H1 (cell line): Measurements from ENCODE around the gene HADH. TPM values are rescaled to one million over a fixed set of nuclear protein-coding genes. Genes with fewer than 3 reads are reported as not detected.

ENCODE experiments used
- CTCF ChIA-PET: fragments of 300-600 bp; sonication (Branson Sonifier 250); formaldehyde crosslinking; loops from one replicate; lab custom pipeline; 2021; ENCODE audit not compliant: partially characterized antibody; lab: Charles Lee
- POLR2A ChIA-PET: fragments of 300-600 bp; sonication (Branson Sonifier 250); formaldehyde crosslinking; loops from one replicate; lab custom pipeline; 2021; ENCODE audit warnings: inconsistent platforms; ENCODE audit not compliant: partially characterized antibody; lab: Charles Lee
- DNase-seq, 2 experiments: peaks; one replicate each; pipeline versions ENCODE4 v3.0.0 to v3.0.0-alpha.2; 2010 to 2022; ENCODE audit warnings: low spot score in 2 of 2, low read depth in 1 of 2, mixed read lengths in 1 of 2
- FAIRE-seq: peaks from 2 replicates; lab custom pipeline; 2011; peaks lifted over from hg19 to GRCh38; lab: Jason Lieb, UNC
- H2AFZ ChIP-seq: 2 replicates; pipeline ENCODE4 v1.8.1; 2012; ENCODE audit warnings: low read length, inconsistent platforms
- H2AK5ac ChIP-seq: 2 replicates; pipeline ENCODE4 v1.6.1; 2013; ENCODE audit warnings: low read depth, low read length
- H2BK120ac ChIP-seq: replicated peaks from 2 replicates; pipeline ENCODE3; 2013; ENCODE audit warnings: low read depth, low read length, inconsistent platforms
- H2BK12ac ChIP-seq: 2 replicates; pipeline ENCODE4 v1.6.1; 2013; ENCODE audit warnings: low read depth, low read length
- H2BK15ac ChIP-seq: 2 replicates; pipeline ENCODE4 v1.6.1; 2013; ENCODE audit warnings: low read length
- H2BK20ac ChIP-seq: 2 replicates; pipeline ENCODE4 v1.6.1; 2013; ENCODE audit warnings: low read length
- H2BK5ac ChIP-seq: 2 replicates; pipeline ENCODE4 v1.6.1; 2013; ENCODE audit warnings: low read depth, low read length
- H3K14ac ChIP-seq: 2 replicates; pipeline ENCODE4 v1.6.1; 2013; ENCODE audit warnings: inconsistent platforms; ENCODE audit not compliant: insufficient read length
- H3K18ac ChIP-seq: 2 replicates; pipeline ENCODE4 v1.6.1; 2013; ENCODE audit warnings: low read length; ENCODE audit errors: extremely low read depth
- H3K23ac ChIP-seq: 2 replicates; pipeline ENCODE4 v1.6.1; 2013; ENCODE audit warnings: inconsistent platforms; ENCODE audit not compliant: insufficient read length
- H3K23me2 ChIP-seq: 2 replicates; pipeline ENCODE4 v1.6.1; 2013; ENCODE audit warnings: low read depth, low read length
- H3K27ac ChIP-seq: 2 replicates; pipeline ENCODE4 v1.6.1; 2011; ENCODE audit warnings: low read depth, low read length, inconsistent platforms
- H3K27me3 ChIP-seq, 4 experiments: replicated peaks in 1 of 4; 1 replicate in 1 of 4; 2 replicates in 3 of 4; pipeline versions ENCODE4 v1.6.1 to v1.8.1; 2011 to 2013; ENCODE audit warnings: low read length in 3 of 4, mild to moderate bottlenecking in 3 of 4, inconsistent platforms in 2 of 4, mixed read lengths in 2 of 4, moderate library complexity in 1 of 4; ENCODE audit not compliant: control insufficient read depth in 3 of 4, insufficient read depth in 3 of 4; ENCODE audit errors: extremely low read depth in 1 of 4
- H3K36me3 ChIP-seq, 4 experiments: 2 replicates each; pipeline versions ENCODE4 v1.6.1 to v1.8.1; 2011 to 2013; ENCODE audit warnings: mild to moderate bottlenecking in 4 of 4, low read length in 3 of 4, moderate library complexity in 2 of 4, control low read depth in 1 of 4, inconsistent platforms in 1 of 4; ENCODE audit not compliant: insufficient read depth in 4 of 4, control insufficient read depth in 2 of 4
- H3K4ac ChIP-seq: replicated peaks from 2 replicates; pipeline ENCODE3; 2013; ENCODE audit warnings: low read length, low read depth, mixed read lengths, inconsistent platforms; ENCODE audit not compliant: insufficient read length
- H3K4me1 ChIP-seq, 4 experiments: replicated peaks in 1 of 4; 1 replicate in 1 of 4; 2 replicates in 3 of 4; pipeline versions ENCODE4 v1.6.1 to v1.8.1; 2011 to 2013; ENCODE audit warnings: low read length in 3 of 4, inconsistent platforms in 2 of 4, mixed read lengths in 1 of 4; ENCODE audit not compliant: insufficient read depth in 4 of 4, control insufficient read depth in 3 of 4
- H3K4me2 ChIP-seq, 2 experiments: 2 replicates each; pipeline versions ENCODE4 v1.6.1 to v1.8.1; 2011 to 2013; ENCODE audit warnings: low read depth in 2 of 2, low read length in 2 of 2, control low read depth in 1 of 2, inconsistent platforms in 1 of 2, mild to moderate bottlenecking in 1 of 2; ENCODE audit not compliant: insufficient read depth in 1 of 2
- H3K4me3 ChIP-seq, 4 experiments: fragments of 200-600, 300-600 bp in 1 of 4; sonication (generic), shearing (Covaris generic), sonication (Bioruptor Twin) in 1 of 4; 2 replicates each; pipeline versions ENCODE4 v1.5.1 to v1.8.1; 2011 to 2016; ENCODE audit warnings: low read length in 4 of 4, low read depth in 3 of 4, control low read depth in 2 of 4, inconsistent platforms in 2 of 4, mild to moderate bottlenecking in 2 of 4, mixed read lengths in 1 of 4, moderate library complexity in 1 of 4; ENCODE audit not compliant: insufficient read depth in 2 of 4; ENCODE audit errors: extremely low read depth in 1 of 4
- H3K56ac ChIP-seq: replicated peaks from 2 replicates; pipeline ENCODE3; 2013; ENCODE audit warnings: low read depth, mild to moderate bottlenecking, mixed read lengths, low read length, inconsistent platforms; ENCODE audit not compliant: insufficient read length
- H3K79me1 ChIP-seq: 2 replicates; pipeline ENCODE4 v1.6.1; 2013; ENCODE audit warnings: low read depth, low read length, control low read depth
- H3K79me2 ChIP-seq, 2 experiments: 2 replicates each; pipeline versions ENCODE4 v1.6.1 to v1.8.1; 2012 to 2013; ENCODE audit warnings: low read length in 2 of 2, mild to moderate bottlenecking in 2 of 2, inconsistent platforms in 1 of 2; ENCODE audit not compliant: insufficient read depth in 2 of 2, control insufficient read depth in 1 of 2
- H3K9ac ChIP-seq, 4 experiments: replicated peaks in 1 of 4; 1 replicate in 1 of 4; 2 replicates in 3 of 4; pipeline versions ENCODE4 v1.6.1 to v1.8.1; 2011 to 2013; ENCODE audit warnings: low read depth in 3 of 4, low read length in 3 of 4, control low read depth in 2 of 4, mild to moderate bottlenecking in 2 of 4, moderate library complexity in 2 of 4, inconsistent platforms in 1 of 4; ENCODE audit errors: extremely low read depth in 1 of 4
- H3K9me3 ChIP-seq, 2 experiments: 2 replicates each; pipeline versions ENCODE4 v1.6.1 to v1.8.1; 2012 to 2013; ENCODE audit warnings: mild to moderate bottlenecking in 2 of 2, moderate library complexity in 2 of 2, control low read depth in 1 of 2, inconsistent platforms in 1 of 2, low read depth in 1 of 2, low read length in 1 of 2, mixed read lengths in 1 of 2; ENCODE audit not compliant: insufficient read depth in 2 of 2
- H4K20me1 ChIP-seq, 2 experiments: replicated peaks in 1 of 2; 2 replicates each; pipeline versions ENCODE3 to v1.8.1; 2011 to 2013; ENCODE audit warnings: inconsistent platforms in 2 of 2, low read length in 2 of 2, mild to moderate bottlenecking in 1 of 2; ENCODE audit not compliant: insufficient read depth in 2 of 2, control insufficient read depth in 1 of 2
- H4K5ac ChIP-seq: 2 replicates; pipeline ENCODE4 v1.6.1; 2013; ENCODE audit warnings: low read length, low read depth, mixed read lengths, inconsistent platforms; ENCODE audit not compliant: insufficient read length
- H4K8ac ChIP-seq: 2 replicates; pipeline ENCODE4 v1.8.0; 2013; ENCODE audit warnings: mild to moderate bottlenecking, moderate library complexity, low read length, inconsistent platforms; ENCODE audit not compliant: insufficient read depth; ENCODE audit errors: extremely low read depth
- H4K91ac ChIP-seq: replicated peaks from 2 replicates; pipeline ENCODE3; 2013; ENCODE audit warnings: low read length, mixed read lengths, inconsistent platforms; ENCODE audit not compliant: insufficient read length
- CBX5 ChIP-seq: fragments of 300-800, 300-1000 bp; sonication (generic); IDR thresholded peaks from 2 replicates; pipeline ENCODE4 v1.7.1; 2016; ENCODE audit warnings: antibody characterized with exemption, low read length, low read depth
- EZH2 ChIP-seq: fragments of 200-600 bp; sonication (generic); IDR thresholded peaks from 2 replicates; pipeline ENCODE4 v1.7.1; 2012; ENCODE audit warnings: low read depth, mild to moderate bottlenecking, moderate library complexity, low read length, inconsistent platforms; ENCODE audit not compliant: severe bottlenecking
- GTF2F1 ChIP-seq: IDR thresholded peaks from 2 replicates; pipeline ENCODE4 v1.6.1; 2012; ENCODE audit warnings: low read depth, low read length, improper control_type of control experiment, borderline replicate concordance
- HDAC6 ChIP-seq: IDR thresholded peaks from one replicate; pipeline ENCODE4 v1.7.1; 2012; ENCODE audit warnings: low read depth, mild to moderate bottlenecking, inconsistent platforms, low read length, moderate library complexity
- POLR2AphosphoS5 ChIP-seq: IDR thresholded peaks from 2 replicates; pipeline ENCODE4 v1.6.1; 2011; ENCODE audit warnings: low read depth, low read length
- RXRA ChIP-seq: IDR thresholded peaks from 2 replicates; pipeline ENCODE4 v1.6.1; 2011; ENCODE audit warnings: low read depth, mild to moderate bottlenecking, low read length, moderate library complexity; ENCODE audit not compliant: insufficient read depth
- SIN3A ChIP-seq, 2 experiments: IDR thresholded peaks in 1 of 2; conservative IDR thresholded peaks in 1 of 2; 2 replicates each; pipeline ENCODE4 v1.6.1; 2011 to 2012; ENCODE audit warnings: low read length in 2 of 2, improper control_type of control experiment in 1 of 2, low read depth in 1 of 2, mild to moderate bottlenecking in 1 of 2
- SP1 ChIP-seq: IDR thresholded peaks from 2 replicates; pipeline ENCODE4 v1.6.1; 2011; ENCODE audit warnings: low read depth, low read length
- WGBS, 2 experiments: shearing (Covaris generic) in 1 of 2; methylation state at CpG; one replicate each; pipeline versions ENCODE4 v1.1.6 to v1.1.7; 2013 to 2015; ENCODE audit warnings: low lambda C conversion rate in 2 of 2, mixed read lengths in 2 of 2, inconsistent platforms in 1 of 2, low coverage in 1 of 2, missing lambda C conversion rate in 1 of 2; ENCODE audit not compliant: insufficient replicate concordance in 2 of 2, insufficient coverage in 1 of 2, insufficient read length in 1 of 2; ENCODE audit errors: extremely low coverage in 1 of 2, missing lambda C conversion rate in 1 of 2; 5-methylcytosine and 5-hydroxymethylcytosine counted together
- polyA plus RNA-seq, 7 experiments: library from polyadenylated mRNA; depleted of rRNA in 3 of 7; stranded (reverse) in 5 of 7; unstranded in 2 of 7; fragments of >200 nt in 5 of 7; fragments of 200-250 nt in 2 of 7; gene quantifications; 1 replicate in 5 of 7; 2 replicates in 1 of 7; 4 replicates in 1 of 7; pipeline versions ENCODE4 v1.2.1 to v1.2.3, GENCODE V29; 2011 to 2013; ENCODE audit warnings: missing spikeins in 2 of 7, mixed read lengths in 2 of 7
- total RNA-seq: library from RNA; stranded (reverse); fragmentation: NEBNext Ultra II Directional; extraction: Animal tissue kit (Norgen Biotek cat#: 25700); gene quantifications from 2 replicates; pipeline ENCODE4 v1.2.1, GENCODE V29; 2021
- TF ChIP-seq, protein P1 (sequence below): IDR thresholded peaks from 2 replicates; pipeline ENCODE4 v1.6.1; 2012; ENCODE audit warnings: inconsistent platforms

Gene HADH
- total and polyA plus RNA-seq, 2 of the 8 experiments (the other 6 are each of a cell fraction or from before 2014, with no cell fraction given): 47.5 to 54.4 TPM

DNA sequence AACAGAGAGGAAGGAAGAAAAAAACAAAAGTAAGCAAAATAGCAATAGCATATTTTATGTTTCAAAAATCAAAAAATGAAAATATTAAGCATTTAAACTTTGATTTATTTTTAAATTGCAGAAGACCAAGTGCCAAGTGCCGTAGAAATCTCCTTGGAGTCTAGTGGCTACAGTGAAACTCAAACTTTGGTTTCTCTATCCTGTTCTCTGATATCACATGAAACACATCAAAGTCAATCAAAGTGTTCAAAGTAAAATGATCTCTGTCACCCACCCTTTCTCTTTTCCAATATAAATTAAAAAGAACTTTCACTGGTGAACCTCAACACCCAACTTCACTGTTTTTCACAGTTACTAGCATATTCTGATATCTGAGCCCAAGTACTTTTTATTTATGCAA, 81.1 kb downstream of the HADH start:
- no peak overlapping the region for H2BK120ac ChIP-seq
- no peak overlapping the region for H2BK5ac ChIP-seq
- ChIA-PET CTCF (interaction anchor here (0.6 to 2.2 kb wide), 3 partner anchors 12 to 502 kb away, joined by 3 to 9 read pairs (median 4); no protein-coding TSS in a partner anchor), POLR2A (no interaction called here)
- no peak overlapping the region for H3K27ac ChIP-seq
- no peak overlapping the region for H3K14ac ChIP-seq
- H4K8ac ChIP-seq: no peak overlapping the region
- H2AFZ ChIP-seq: no peak overlapping the region
- no peak overlapping the region for H4K91ac ChIP-seq
- no peaks in the 10 kb centered on the region for H3K79me1 ChIP-seq
- H4K20me1 ChIP-seq: peaks cover 0 to 1% of the 10 kb centered on the region in 2 experiments
- no peak overlapping the region for H3K18ac ChIP-seq
- H3K4me3 ChIP-seq: no peak overlapping the region
- no peak overlapping the region for H3K4ac ChIP-seq
- FAIRE-seq (no peak), DNase-seq (no peak)
- H3K23me2 ChIP-seq: no peaks in the 10 kb centered on the region
- no peaks in the 10 kb centered on the region for H3K4me1 ChIP-seq
- no peak overlapping the region for H3K9ac ChIP-seq
- no peaks in the 10 kb centered on the region for H3K27me3 ChIP-seq
- H2BK20ac ChIP-seq: no peak overlapping the region
- no peaks in the 10 kb centered on the region for H3K79me2 ChIP-seq
- H2BK12ac ChIP-seq: no peak overlapping the region
- no peak overlapping the region for H3K56ac ChIP-seq
- H3K23ac ChIP-seq: no peak overlapping the region
- no peaks in the 10 kb centered on the region for H3K9me3 ChIP-seq
- H2AK5ac ChIP-seq: no peak overlapping the region
- H4K5ac ChIP-seq: no peak overlapping the region
- 86% methylated on average over 1 of the region's 1 CpG; no CpG with 5 or more reads in 1 of the 2 experiments for WGBS, 2 experiments
- no peak overlapping the region for H3K4me2 ChIP-seq
- no peak overlapping the region for H2BK15ac ChIP-seq
- no peaks in the 10 kb centered on the region; a peak in 1 of 8 replicates for H3K36me3 ChIP-seq
- TF ChIP-seq SP1: no peak
- TF ChIP-seq GTF2F1: no peak
- TF ChIP-seq SIN3A (conservative IDR thresholded peaks at IDR 0.05 in 1 of 2, IDR thresholded peaks at IDR 0.05 in 1 of 2; ENCODE audit: low read depth in 1 of 2, low read length in 2 of 2): no peak
- no peak for TF ChIP-seq RXRA
- TF ChIP-seq, protein P1, sequence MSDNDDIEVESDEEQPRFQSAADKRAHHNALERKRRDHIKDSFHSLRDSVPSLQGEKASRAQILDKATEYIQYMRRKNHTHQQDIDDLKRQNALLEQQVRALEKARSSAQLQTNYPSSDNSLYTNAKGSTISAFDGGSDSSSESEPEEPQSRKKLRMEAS: no peak
- TF ChIP-seq EZH2: no peak
- no peak for TF ChIP-seq POLR2AphosphoS5
- no peak for TF ChIP-seq CBX5
- TF ChIP-seq HDAC6: no peak
